Heart left ventricle (tissue), 16 donors: ENCODE measurements around the gene ANTXRL. TPM values are rescaled to one million over a fixed set of nuclear protein-coding genes. Genes with fewer than 3 reads are reported as not detected.
"Not testable (repeated sequence)": the region's sequence is repeated elsewhere in the genome, so short reads cannot be mapped to it uniquely, and the experiment has no call there.

Experiments
- ATAC-seq, 4 donors: fragments of 200-7000 bp; cut with Tn5 transposase; one replicate each; pipeline ENCODE4 v1.9.1; 2020 to 2022; ENCODE audit warnings: moderate library complexity in 4 of 4, mild to moderate bottlenecking in 3 of 4, moderate number of reproducible peaks in 1 of 4
- DNase-seq, 5 donors: peaks; one replicate each; pipeline ENCODE4 v3.0.0-alpha.2; 2020
- H3K27ac ChIP-seq, 12 donors: fragments of 200-600 bp; sonication (generic) in 4 of 12; one replicate each; pipeline versions ENCODE4 v1.5.0 to v1.8.0; 2016 to 2022; ENCODE audit warnings: mild to moderate bottlenecking in 2 of 12
- H3K27me3 ChIP-seq, 9 donors: fragments of 200-600 bp; sonication (generic) in 2 of 9; one replicate each; pipeline versions ENCODE4 v1.5.1 to v1.8.0; 2016 to 2022; ENCODE audit warnings: mild to moderate bottlenecking in 3 of 9
- H3K36me3 ChIP-seq, 9 donors: fragments of 200-600 bp; sonication (generic) in 2 of 9; one replicate each; pipeline versions ENCODE4 v1.5.0 to v1.8.0; 2018 to 2022; ENCODE audit warnings: mild to moderate bottlenecking in 2 of 9
- H3K4me1 ChIP-seq, 12 donors: fragments of 200-600 bp; sonication (generic) in 4 of 12; one replicate each; pipeline versions ENCODE4 v1.5.0 to v1.8.0; 2016 to 2022; ENCODE audit warnings: mild to moderate bottlenecking in 3 of 12
- H3K4me3 ChIP-seq, 12 donors: fragments of 200-600 bp; sonication (generic) in 4 of 12; one replicate each; pipeline versions ENCODE4 v1.5.0 to v1.8.0; 2017 to 2022; ENCODE audit warnings: mild to moderate bottlenecking in 9 of 12, moderate library complexity in 4 of 12
- H3K9me3 ChIP-seq, 12 donors: fragments of 200-600 bp; sonication (generic) in 4 of 12; one replicate each; pipeline versions ENCODE4 v1.5.0 to v1.8.0; 2016 to 2022; ENCODE audit warnings: mild to moderate bottlenecking in 1 of 12
- POLR2A ChIP-seq, 2 donors: fragments of 450-650 bp; IDR thresholded peaks; one replicate each; pipeline ENCODE4 v1.6.1; 2017; ENCODE audit warnings: antibody characterized with exemption in 2 of 2, mild to moderate bottlenecking in 2 of 2, moderate library complexity in 2 of 2
- WGBS, 4 donors: extraction: QIAGEN DNeasy Blood & Tissue Kit in 2 of 4; methylation state at CpG; one replicate each; pipeline versions ENCODE4 v1.1.5 to v1.1.7; 2013 to 2018; 5-methylcytosine and 5-hydroxymethylcytosine counted together
- intact Hi-C, 10 donors: fragments of 100-400 bp; cut with DNase I; formaldehyde crosslinking; loops; one replicate each; pipeline versions ENCODE4 v1.11.1 to v1.14.2; 2022
- polyA plus RNA-seq, 2 donors: library from polyadenylated mRNA; stranded (reverse); fragments of 200-250 nt; gene quantifications; one replicate each; pipeline ENCODE4 v1.2.3, GENCODE V29; 2013
- total RNA-seq, 9 donors: library from RNA; depleted of rRNA in 2 of 9; stranded (reverse); fragments of >200 nt in 2 of 9; fragmentation: NEBNext Ultra II Directional in 3 of 9; extraction: Animal tissue kit (Norgen Biotek cat#: 25700) in 3 of 9; gene quantifications; one replicate each; pipeline versions ENCODE4 v1.1.0 to v1.2.4, GENCODE V29; 2016 to 2023
- TF ChIP-seq, protein P1 (sequence below), 12 donors: fragments of 200-600 bp; sonication (generic) in 4 of 12; IDR thresholded peaks; one replicate each; pipeline versions ENCODE4 v1.5.0 to v1.8.0; 2018 to 2022; ENCODE audit warnings: antibody characterized with exemption in 12 of 12, mild to moderate bottlenecking in 5 of 12
- donor health status: ischemic (EF 13 %, LVEDD 7.1; RV severe dilation, severe dysfunction).
- donor health status: healthy with polysubstance abuse.
- donor health status: DM: no; HTN: yes; CAD: no.
- donor health status: DM: no; HTN: no; CAD: no.
- donor health status: ischemic (EF 25% LVEDD 6.9; RV normal size, moderate dysfunction).
- donor health status: ischemic (EF 25% LVEDD 5.7; RV mildly dilated, moderate dysfunction).
- donor health status: healthy.
- donor health status: DM: yes; HTN: yes; CAD: no.
- donor health status: ischemic (EF 35%, LVEDD 5.7; RV mildly dilated, moderate dysfunction).
- donor health status: nonischemic (EF 11% LVEDD 7.7; RV severe dilation, severe dysfunction).
- donor health status: DM: yes; HTN: yes; CAD: no.
- donor health status: PGD.
- donor health status: ischemic (EF 29% LVEDD 5.4; RV normal size, mild dysfunction).
- donor health status: nonischemic (EF 23%, LVEDD 6.1; RV moderate dilation, normal function).

Gene ANTXRL
- total and polyA plus RNA-seq, 11 donors = 0.42 to 0.99 (median 0.90) TPM; not detected in 8

DNA sequence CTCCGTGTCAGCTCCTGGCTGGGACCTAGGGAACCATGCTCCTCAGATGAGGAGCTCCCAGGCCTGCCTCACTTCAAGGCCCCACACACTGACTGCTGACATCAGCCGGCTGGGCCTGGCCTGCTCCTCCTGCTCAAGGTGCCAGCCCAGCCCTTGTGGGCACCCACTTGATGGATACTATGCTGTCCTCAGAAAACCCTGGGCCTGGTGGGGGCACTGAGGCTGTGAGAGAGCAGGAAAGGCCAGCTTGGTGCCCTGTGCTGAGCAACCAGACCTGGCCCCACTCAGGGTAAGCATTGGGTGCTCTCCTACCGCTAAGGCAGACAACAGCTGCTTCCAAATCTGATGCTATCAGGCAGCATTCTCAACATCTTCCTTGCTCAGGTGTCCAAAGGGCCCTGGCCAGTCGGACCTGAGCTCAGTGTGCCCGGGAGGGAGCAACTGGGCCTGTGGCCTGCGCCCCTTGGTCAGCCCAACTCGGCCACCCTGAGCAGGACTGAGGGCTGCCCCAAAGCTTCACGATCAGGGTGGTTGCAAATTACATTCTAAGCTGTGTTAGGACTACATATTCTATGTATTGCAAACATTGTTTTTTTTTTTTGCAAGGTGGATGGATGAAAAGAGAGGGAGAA, 21.9 kb upstream of the ANTXRL start:
- Histone ChIP-seq H3K4me3 (no peak overlapping the region), H3K36me3 (no peaks in the 10 kb centered on the region), H3K9me3 (no peaks in the 10 kb centered on the region), H3K27ac (no peak overlapping the region), H3K4me1 (no peaks in the 10 kb centered on the region), H3K27me3 (no peaks in the 10 kb centered on the region)
- ATAC-seq = no peak
- intact Hi-C loops = no loop called here
- DNase-seq = peak in 1 of 5 donors; percentile 9
- 88 to 93% (median 92%) methylated on average over 7 to 8 of the region's 8 CpGs for WGBS, 4 donors
- TF ChIP-seq, protein P1, sequence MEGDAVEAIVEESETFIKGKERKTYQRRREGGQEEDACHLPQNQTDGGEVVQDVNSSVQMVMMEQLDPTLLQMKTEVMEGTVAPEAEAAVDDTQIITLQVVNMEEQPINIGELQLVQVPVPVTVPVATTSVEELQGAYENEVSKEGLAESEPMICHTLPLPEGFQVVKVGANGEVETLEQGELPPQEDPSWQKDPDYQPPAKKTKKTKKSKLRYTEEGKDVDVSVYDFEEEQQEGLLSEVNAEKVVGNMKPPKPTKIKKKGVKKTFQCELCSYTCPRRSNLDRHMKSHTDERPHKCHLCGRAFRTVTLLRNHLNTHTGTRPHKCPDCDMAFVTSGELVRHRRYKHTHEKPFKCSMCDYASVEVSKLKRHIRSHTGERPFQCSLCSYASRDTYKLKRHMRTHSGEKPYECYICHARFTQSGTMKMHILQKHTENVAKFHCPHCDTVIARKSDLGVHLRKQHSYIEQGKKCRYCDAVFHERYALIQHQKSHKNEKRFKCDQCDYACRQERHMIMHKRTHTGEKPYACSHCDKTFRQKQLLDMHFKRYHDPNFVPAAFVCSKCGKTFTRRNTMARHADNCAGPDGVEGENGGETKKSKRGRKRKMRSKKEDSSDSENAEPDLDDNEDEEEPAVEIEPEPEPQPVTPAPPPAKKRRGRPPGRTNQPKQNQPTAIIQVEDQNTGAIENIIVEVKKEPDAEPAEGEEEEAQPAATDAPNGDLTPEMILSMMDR (IDR thresholded peaks at IDR 0.05) = no peak
- TF ChIP-seq POLR2A (IDR thresholded peaks at IDR 0.05) = no peak

DNA sequence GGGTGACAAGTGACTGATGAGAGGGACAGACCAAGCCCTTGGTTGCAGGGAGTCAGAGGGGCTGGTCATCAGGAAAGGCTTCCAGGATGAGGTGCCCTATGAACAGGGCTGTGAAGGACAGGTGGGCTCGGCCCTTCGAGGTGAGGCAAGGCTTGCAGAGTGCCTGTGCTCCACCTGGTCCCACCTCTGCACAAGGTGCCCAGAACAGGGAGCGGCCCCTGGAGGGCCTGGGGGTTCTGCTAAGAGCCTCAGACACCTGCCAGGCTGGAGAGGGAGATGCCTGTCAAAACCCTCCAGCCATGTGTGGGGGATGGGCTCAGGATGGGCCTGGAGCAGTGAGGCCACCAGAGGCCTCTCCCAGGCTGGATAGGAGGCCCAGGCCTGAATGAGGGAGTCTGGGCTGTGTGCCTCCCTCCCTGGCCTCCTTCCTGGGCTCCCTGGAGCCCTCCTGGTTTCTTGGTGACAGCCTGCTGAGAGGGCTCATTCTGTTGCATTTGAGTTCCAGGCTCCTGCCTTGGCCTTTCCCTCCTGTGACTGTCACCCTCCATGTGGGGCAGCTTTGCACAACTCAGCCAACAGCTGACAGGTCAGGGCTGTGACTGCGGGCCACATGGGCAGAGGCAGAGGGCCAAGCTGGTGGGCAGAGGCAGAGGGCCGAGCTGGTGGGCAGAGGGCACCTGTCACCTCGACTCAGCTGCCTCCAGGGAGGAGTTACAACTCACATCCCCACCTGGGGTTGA, 21.1 kb upstream of the ANTXRL start:
- WGBS, 4 donors = 76 to 93% (median 91%) methylated on average over 3 to 6 of the region's 6 CpGs
- H3K4me3 ChIP-seq, intact Hi-C loops, H3K4me1 ChIP-seq, H3K27me3 ChIP-seq, H3K36me3 ChIP-seq, H3K27ac ChIP-seq, H3K9me3 ChIP-seq, ATAC-seq: not testable (repeated sequence)
- DNase-seq = peak in 1 of 5 donors; percentile 15

DNA sequence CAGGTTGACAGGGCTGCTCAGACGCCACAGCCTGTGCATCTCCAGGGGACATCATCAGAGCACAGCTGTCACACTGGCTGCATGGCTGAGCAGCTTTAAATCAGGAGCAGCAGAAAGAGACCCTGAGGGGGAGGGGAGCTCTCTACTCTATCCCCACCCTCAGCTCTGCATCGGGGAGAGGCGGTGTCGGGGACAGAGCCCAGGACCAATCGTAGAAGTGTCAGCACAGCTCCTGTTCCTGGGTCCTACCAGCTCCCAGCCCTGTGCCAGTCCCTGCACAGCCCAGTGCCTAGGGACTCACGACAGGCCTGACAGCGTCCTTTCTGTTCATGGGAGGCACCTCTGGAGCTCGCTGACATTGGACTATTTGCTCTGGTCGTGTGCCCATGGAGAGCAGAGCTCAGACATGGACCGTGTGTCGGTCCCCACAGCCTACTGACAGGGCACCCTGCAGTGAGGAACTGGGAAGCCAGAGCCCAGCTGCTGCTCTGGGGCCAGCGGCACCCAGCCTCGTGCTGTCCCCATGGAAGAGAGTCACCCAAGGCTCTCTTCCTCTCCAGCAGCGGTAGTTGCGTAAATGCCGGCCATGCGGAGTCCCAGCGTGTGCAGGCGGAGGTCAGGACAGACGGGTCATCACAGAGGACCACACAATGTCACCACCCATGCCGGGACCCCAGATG, 20.4 kb upstream of the ANTXRL start:
- no peaks in the 10 kb centered on the region for H3K27me3 ChIP-seq
- H3K4me1 ChIP-seq = no peaks in the 10 kb centered on the region
- no peak overlapping the region for H3K4me3 ChIP-seq
- ATAC-seq (no peak), DNase-seq (peak in 1 of 5 donors; percentile 15)
- no peaks in the 10 kb centered on the region for H3K9me3 ChIP-seq
- TF ChIP-seq POLR2A (IDR thresholded peaks at IDR 0.05) = no peak
- TF ChIP-seq, protein P1 (IDR thresholded peaks at IDR 0.05) = no peak
- no peak overlapping the region for H3K27ac ChIP-seq
- no peaks in the 10 kb centered on the region for H3K36me3 ChIP-seq
- intact Hi-C loops = no loop called here
- 76 to 89% (median 82%) methylated on average over 8 to 21 of the region's 21 CpGs for WGBS, 4 donors

DNA sequence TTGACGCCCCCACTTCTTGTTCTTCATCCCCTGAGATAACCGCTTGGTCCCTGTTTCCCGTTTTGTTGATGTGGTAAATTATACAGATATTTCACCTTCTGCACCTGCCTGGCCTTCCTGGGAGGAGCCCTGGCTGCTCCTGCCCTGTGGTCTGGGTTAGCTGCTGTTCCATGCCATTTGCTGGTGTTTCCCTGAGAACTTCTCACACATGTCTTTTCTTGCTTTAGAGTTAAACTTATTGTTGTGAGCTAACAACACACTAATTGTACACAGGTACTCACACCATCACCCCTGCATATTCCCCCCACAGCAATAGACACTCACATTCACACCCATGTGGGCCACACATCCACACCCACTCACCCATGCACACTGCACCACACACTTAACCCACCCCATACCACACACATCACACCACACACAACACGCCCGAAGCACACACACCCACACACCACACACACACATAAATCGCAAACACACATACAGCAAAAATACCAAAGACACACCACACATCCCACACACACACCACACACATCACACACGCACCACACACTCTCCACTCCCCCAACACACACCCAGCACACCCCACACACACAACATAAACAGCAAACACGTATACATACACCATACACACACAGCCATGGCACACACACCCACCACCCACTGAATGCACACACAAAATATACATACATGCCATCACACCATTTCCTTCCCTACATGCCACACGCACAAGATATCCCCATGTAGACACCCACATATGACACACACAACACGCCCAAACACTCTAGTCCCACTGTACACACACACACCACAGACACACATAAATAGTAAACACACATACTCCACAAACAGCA, 19.4 kb upstream of the ANTXRL start:
- 75 to 89% (median 87%) methylated on average over 10 of the region's 10 CpGs for WGBS, 4 donors
- no peak for ATAC-seq
- Histone ChIP-seq H3K27me3 (no peaks in the 10 kb centered on the region), H3K27ac (no peak overlapping the region), H3K4me1 (no peaks in the 10 kb centered on the region), H3K4me3 (no peak overlapping the region), H3K9me3 (no peaks in the 10 kb centered on the region), H3K36me3 (no peaks in the 10 kb centered on the region)
- intact Hi-C loops = no loop called here
- no peak for DNase-seq
- TF ChIP-seq POLR2A (IDR thresholded peaks at IDR 0.05) = no peak
- TF ChIP-seq, protein P1 (IDR thresholded peaks at IDR 0.05) = no peak
